ENCODE measurements around the gene PPP1R12B. TPM values are rescaled to one million over a fixed set of nuclear protein-coding genes. Genes with fewer than 3 reads are reported as not detected.

The PPP1R12B gene
- polyA plus RNA-seq, 1 donor (not counting 4 experiments of a cell fraction or from before 2014, with no cell fraction given) = 6.9 TPM

- Histone ChIP-seq H3K27ac (ENCODE audit: control insufficient read depth, insufficient read depth, low read length) (no peak overlapping the region), H3K79me2 (ENCODE audit: control insufficient read depth, insufficient read depth, low read length) (no peaks in the 10 kb centered on the region), H3K9me1 (ENCODE audit: control insufficient read depth, extremely low read depth, insufficient read depth, low read length) (no peaks in the 10 kb centered on the region), H3K36me3 (ENCODE audit: control insufficient read depth in 2 of 2, extremely low read depth in 1 of 2, insufficient read depth in 2 of 2, low read length in 2 of 2) (no peaks in the 10 kb centered on the region), H3K9me3 (ENCODE audit: control insufficient read depth, low read depth, low read length) (no peaks in the 10 kb centered on the region), H3K4me2 (ENCODE audit: control insufficient read depth, extremely low read depth, insufficient read depth, low read depth, low read length) (no peak overlapping the region), H4K20me1 (ENCODE audit: control insufficient read depth, extremely low read depth, insufficient read depth, low read length) (no peaks in the 10 kb centered on the region), H3K9ac (ENCODE audit: control insufficient read depth, extremely low read depth, insufficient read depth, low read length) (no peak overlapping the region), H3K4me1 (ENCODE audit: control insufficient read depth, extremely low read depth, insufficient read depth, low read length) (no peaks in the 10 kb centered on the region), H3K27me3 (ENCODE audit: control insufficient read depth, extremely low read depth, insufficient read depth, low read length) (no peaks in the 10 kb centered on the region), H3K4me3 (ENCODE audit: control insufficient read depth in 2 of 3, extremely low read depth in 1 of 3, insufficient read depth in 2 of 3, low read depth in 1 of 3, low read length in 3 of 3) (no peak overlapping the region), H2AFZ (ENCODE audit: control insufficient read depth, low read length) (no peak overlapping the region)
- dilution Hi-C loops (cut with MboI; ENCODE audit: extremely low pct_ligation_motif_present, low sequenced_read_pairs) = no loop called here
- TF ChIP-seq EZH2 (IDR thresholded peaks at IDR 0.05; ENCODE audit: low read length) (no peak), CTCF (optimal IDR thresholded peaks at IDR 0.05 in 1 of 3, IDR thresholded peaks at IDR 0.05 in 1 of 3, conservative IDR thresholded peaks at IDR 0.05 in 1 of 3; ENCODE audit: extremely low read depth in 1 of 3, insufficient read depth in 2 of 3, low read length in 3 of 3) (no peak)
- FAIRE-seq = no peak
- DNase-seq (ENCODE audit: low read depth, low spot score) = no peak
Observed at GRCh38 chr1:202320081-202320405, 28.5 kb upstream of the PPP1R12B start.

- dilution Hi-C loops (cut with MboI; ENCODE audit: extremely low pct_ligation_motif_present, low sequenced_read_pairs) = no loop called here
- DNase-seq (ENCODE audit: low read depth, low spot score) (no peak), FAIRE-seq (no peak)
- no peaks in the 10 kb centered on the region for H3K4me1 ChIP-seq (ENCODE audit: control insufficient read depth, extremely low read depth, insufficient read depth, low read length)
- no peaks in the 10 kb centered on the region for H3K27me3 ChIP-seq (ENCODE audit: control insufficient read depth, extremely low read depth, insufficient read depth, low read length)
- no peak overlapping the region for H3K9ac ChIP-seq (ENCODE audit: control insufficient read depth, extremely low read depth, insufficient read depth, low read length)
- no peaks in the 10 kb centered on the region for H4K20me1 ChIP-seq (ENCODE audit: control insufficient read depth, extremely low read depth, insufficient read depth, low read length)
- no peak for TF ChIP-seq EZH2 (IDR thresholded peaks at IDR 0.05; ENCODE audit: low read length)
- TF ChIP-seq CTCF (optimal IDR thresholded peaks at IDR 0.05 in 1 of 3, IDR thresholded peaks at IDR 0.05 in 1 of 3, conservative IDR thresholded peaks at IDR 0.05 in 1 of 3; ENCODE audit: extremely low read depth in 1 of 3, insufficient read depth in 2 of 3, low read length in 3 of 3) = no peak
- H3K9me3 ChIP-seq (ENCODE audit: control insufficient read depth, low read depth, low read length) = no peaks in the 10 kb centered on the region
- H3K4me2 ChIP-seq (ENCODE audit: control insufficient read depth, extremely low read depth, insufficient read depth, low read depth, low read length) = no peak overlapping the region
- no peaks in the 10 kb centered on the region for H3K79me2 ChIP-seq (ENCODE audit: control insufficient read depth, insufficient read depth, low read length)
- no peak overlapping the region for H2AFZ ChIP-seq (ENCODE audit: control insufficient read depth, low read length)
- H3K27ac ChIP-seq (ENCODE audit: control insufficient read depth, insufficient read depth, low read length) = no peak overlapping the region
- no peaks in the 10 kb centered on the region for H3K9me1 ChIP-seq (ENCODE audit: control insufficient read depth, extremely low read depth, insufficient read depth, low read length)
- H3K36me3 ChIP-seq (ENCODE audit: control insufficient read depth in 2 of 2, extremely low read depth in 1 of 2, insufficient read depth in 2 of 2, low read length in 2 of 2) = no peaks in the 10 kb centered on the region
- H3K4me3 ChIP-seq (ENCODE audit: control insufficient read depth in 2 of 3, extremely low read depth in 1 of 3, insufficient read depth in 2 of 3, low read depth in 1 of 3, low read length in 3 of 3) = no peak overlapping the region
Observed at GRCh38 chr1:202323731-202324130, 24.8 kb upstream of the PPP1R12B start.

All from keratinocyte (primary cell).